ENCODE measurements around the gene EVI5.

EVI5 gene

DNA sequence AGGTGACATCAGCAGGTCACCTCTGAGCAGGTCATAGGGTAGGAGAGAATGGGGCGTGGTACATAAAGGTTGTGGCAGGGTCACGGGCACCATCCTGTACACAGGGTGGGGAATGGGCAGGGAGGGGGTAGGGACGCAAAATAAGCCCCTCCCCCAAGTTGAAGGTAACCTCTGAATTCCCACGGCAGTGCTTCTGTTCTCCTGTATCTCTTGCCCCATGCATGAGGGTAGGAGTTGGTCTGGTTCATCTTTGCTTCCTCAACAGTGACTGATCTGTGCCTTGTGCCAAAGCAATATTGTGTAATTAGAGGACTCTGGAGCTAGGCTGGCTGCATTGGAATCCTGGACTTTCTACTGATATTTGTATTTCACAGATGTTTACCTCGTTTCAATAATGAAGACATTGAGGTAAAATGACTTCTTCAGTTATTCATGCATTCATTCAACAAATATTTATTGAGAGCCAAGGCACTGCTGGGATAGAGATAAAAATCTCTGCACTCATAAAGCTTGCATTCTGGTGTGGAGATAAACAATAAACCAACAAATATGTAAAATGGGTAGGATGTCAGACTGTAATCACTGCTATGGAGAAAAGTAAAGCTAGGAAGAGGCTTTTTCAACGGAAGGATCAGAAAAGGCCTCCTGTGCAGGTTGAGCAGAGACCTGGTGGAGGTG is 279.8 kb downstream of the EVI5 start:
- peak in 1 of 2 experiments; percentile 15 for DNase-seq

DNA sequence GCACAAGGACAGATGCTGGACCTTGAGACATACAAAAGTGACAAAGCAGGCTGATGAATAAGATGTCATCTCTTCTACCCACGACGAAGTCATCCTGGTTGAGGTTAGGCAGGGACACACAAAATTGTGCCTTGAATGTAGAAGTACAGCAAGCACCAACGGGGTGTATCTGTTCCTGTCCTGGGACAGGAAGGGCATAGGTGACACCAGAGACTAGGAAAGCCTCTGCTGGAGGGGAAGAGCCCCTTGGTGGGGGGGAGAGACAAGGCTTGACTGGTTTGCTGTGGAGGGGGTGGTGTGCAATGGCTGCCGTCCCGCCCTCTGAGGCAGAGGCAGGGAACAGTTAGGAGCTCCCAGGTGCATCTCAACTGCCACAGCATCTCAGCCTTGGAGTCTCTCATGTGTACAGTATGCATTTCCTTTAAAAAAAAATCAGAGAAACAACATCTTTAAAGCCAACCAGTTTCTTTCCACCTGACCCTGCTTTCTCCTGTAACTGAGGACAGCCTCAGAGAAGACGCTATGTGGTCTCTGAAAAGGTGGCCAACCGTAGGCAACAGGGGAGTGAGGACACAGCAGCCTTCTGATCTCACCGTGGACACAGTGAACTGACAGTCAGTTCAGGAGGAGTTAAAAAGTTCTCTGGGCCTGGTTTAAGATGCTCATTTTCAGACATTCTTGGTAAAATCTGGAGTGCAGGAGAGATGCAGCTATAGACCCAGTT is 280.5 kb downstream of the EVI5 start:
- DNase-seq, result no peak

DNA sequence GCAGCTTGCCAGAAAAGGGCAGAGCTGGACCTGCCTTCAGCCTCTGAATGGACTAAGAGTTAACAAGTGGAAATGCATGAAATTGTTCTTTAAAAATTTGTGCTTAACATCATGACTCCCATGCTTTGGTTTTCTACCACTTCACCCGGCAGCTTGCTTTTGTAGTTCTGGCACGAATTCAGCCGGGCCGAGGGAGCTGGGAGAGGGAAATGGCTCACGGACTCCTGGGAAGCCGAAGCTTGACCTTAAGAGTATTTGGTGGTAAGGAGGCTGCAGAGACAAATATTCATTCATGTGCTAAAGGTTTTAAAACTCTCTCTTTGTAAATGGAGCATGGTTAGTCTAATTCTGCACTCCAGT is 281.0 kb downstream of the EVI5 start:
- no peak for DNase-seq

DNA sequence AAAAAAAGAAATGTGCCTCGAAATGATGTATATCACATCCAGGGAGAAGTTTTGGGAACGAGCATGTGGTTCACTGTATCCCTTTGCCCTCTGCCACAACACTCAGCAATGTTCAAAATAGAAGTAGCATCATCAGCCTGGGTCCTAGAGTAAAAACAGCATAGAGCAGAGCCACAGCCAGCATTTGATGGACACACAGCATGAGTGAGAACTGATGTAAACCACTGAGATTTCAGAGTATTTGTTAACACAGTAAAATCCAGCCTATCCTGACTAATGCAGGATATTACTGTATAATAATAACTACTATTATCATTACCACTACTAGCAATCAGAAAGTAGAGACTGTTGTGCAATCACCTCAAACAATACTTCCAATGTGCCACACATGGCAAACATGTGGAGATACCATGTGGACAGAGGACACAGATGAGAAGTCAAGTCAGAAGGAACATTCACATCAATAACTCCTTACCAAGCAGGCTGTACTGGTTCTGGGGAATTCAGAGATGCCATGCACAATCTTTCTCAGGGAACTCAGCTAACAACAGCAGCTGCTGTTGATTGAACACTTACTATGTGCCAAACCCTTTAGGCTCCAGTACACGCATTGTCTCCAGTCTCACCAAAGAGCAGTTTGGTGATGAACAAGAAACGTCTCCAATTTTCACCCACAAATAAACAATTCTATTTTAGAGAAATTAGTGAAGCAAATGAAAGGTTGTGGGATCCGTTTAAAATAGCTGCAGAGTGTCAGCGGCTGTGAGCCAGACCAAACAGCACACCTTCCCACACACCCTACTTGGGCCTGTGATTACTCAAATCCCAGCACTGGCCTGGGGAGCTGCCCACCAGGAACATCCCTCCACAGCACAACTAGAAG is 281.6 kb downstream of the EVI5 start:
- DNase-seq, result no peak

DNA sequence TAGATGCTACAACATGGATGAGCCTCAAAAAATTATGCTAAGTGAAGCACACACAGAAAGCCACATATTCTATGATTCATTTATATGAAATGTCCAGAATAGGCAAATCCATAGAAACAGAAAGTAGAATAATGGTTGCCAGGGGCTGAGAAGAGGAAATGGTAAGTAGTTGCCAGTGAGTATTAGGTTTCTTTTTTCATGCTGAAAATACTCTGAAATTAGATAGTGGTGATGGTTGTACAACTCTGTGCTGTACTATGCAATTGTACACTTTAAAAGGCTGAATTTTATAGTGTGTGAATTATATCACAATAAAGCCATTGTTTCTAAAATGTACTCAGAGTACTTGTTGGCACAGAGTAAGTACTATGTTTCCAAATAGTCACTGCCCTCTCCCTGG is 282.7 kb downstream of the EVI5 start:
- DNase-seq, result no peak

DNA sequence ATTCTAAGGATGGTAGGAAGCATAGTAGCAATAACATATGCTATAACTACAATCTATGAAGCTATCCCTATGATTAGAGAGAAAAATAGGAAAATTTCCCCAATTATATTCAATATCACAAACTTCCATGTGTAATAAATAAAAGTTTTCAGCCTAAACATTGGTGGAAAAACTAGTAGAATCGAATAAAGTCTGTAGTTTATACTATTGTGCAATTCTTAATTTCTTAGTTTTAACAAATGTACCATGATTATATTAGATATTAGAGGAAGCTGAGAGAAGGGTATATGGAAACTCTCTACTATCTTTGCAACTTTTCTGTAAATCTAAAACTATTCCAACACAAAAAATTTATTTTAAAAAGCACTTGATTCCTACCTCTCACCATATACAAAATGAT is 284.4 kb downstream of the EVI5 start:
- no peak for DNase-seq

DNA sequence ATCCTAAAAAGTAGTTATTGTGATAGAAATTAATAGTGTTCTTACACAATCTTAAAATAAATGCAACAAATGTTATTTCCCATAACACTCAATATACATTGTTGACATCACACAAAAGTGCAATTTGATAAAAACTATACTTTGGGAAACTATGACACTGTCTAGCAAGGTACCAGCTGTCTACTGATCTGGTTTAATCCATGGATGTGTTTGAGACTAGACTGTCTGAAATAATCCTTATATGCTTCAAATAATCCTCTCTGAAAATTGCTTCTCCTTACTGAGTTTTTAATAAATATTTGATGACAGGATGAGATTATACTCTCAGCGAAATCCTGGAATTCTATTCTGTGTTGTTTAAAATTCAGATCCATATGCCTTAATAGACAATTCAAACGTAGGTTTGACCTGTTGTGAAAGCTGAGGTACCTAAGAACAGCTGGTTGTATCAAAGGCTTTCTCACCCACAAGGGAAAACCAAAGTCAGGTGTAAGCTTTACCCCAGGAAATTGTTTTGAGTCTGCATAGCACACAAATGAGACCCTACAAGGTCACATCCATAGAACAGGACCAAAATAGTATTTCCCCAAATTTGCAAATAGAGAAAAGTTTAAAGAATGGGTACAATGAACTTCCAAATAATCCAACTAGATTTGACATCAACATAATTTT is 289.4 kb downstream of the EVI5 start:
- DNase-seq, result no peak

DNA sequence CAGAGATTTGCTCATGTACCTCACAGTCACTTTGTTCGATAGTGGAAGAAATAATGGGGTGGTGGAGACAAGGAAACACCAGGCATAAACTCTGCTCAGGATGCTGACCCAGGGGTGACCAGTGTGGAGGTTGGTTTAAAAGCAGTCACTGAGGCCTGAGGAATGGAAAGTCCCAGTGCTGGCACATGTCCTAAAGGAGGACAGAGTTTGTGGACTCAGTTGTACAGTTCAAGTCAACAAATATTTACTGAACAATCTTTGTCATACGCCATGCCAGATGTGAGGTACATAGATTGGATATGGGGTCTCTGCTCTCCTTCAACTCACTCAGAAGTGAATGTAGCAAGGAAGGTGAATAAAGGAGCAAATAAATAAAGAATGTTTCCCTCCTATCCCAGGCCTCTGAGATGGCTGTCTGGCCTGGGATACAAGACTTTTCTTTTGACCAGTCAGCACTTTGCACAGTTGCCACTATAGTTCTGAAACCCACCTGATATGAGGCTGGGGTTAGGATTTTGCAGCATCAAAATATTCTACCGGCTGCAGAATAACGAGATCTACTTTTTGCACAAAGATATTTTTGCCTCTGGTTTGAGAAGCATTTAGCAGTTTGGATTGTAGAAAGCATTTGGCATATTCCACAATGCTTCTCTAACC is 290.3 kb downstream of the EVI5 start:
- DNase-seq, result no peak

DNA sequence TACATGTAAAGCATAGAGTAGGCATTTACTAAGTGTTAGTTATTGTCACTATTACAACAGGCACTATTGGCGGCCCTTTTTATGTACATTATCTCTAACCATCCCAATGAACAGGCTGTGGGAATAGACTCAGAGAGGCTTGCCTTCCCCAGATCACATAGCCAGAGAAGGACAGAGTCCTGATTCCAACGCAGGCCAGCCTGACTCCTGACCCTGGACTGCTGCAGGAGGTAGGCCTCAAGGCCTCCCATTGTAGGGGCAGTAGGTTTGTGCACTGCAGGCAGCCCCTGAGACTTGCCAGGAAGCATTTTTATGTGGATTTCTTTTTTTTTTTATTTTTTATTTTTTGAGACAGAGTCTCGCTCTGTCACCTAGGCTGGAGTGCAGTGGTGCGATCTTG is 291.8 kb downstream of the EVI5 start:
- no peak for DNase-seq

DNA sequence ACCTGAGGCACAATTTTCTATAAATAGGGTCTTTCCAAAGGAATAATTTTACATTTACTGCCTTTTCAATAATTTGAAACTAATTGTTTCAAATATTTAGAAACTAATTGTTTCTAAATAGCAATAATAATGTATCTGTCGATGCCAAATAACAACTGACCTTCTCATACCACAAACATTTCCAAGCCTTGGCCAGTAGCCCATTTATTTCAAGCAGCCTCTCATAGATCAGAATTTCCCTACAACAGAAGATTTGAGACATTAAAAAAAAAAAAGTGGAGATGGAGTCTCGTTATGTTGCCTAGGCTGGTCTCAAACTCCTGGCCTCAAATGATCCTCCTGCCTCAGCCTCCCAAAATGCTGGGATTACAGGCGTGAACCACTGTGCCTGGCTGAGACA is 296.1 kb downstream of the EVI5 start:
- no peak for DNase-seq

DNA sequence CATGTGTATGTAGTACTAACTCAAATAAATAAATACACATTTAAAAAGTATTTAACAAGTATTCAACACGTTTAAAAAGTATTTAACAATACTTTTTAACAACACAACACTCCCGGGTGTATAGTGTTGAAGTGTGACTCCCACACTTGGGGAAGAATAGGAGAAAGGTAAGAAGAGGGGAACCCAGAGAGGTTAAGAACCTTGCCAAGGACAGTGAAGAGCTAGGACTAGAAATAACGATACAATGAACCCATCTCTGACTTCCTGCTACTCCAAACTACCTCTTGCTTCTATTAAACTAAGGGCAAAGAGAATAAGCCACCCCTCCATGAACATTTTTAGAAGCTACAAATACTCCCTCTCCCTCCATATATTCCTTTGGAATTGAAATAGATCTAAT is 296.5 kb downstream of the EVI5 start:
- peak in 1 of 2 experiments; percentile 32 for DNase-seq

DNA sequence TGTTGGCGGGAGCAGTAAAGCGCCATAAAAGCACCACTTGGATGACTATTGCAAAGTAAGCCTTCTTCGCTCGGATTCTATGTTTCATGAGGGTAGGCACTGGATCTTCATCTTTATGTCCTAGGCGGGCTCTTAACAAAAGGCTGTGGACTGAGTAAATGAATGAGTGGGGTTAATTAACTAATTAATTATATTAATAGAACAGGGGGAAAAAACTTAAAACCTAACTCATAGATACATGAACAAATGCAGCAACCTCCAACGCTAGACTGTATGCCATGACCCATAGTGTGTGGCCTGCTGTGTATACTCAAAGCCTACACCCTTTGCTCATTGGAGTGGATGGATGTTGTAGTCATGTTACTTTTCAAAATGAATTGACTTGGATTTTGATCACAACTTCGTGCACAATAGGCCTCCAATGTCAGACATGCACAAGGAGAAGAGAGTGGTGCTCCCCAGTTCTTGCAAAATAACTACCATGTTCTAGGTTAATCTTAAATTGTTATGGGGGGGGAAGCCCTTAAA is 297.8 kb downstream of the EVI5 start:
- DNase-seq, result peak in 1 of 2 experiments; percentile 32

DNA sequence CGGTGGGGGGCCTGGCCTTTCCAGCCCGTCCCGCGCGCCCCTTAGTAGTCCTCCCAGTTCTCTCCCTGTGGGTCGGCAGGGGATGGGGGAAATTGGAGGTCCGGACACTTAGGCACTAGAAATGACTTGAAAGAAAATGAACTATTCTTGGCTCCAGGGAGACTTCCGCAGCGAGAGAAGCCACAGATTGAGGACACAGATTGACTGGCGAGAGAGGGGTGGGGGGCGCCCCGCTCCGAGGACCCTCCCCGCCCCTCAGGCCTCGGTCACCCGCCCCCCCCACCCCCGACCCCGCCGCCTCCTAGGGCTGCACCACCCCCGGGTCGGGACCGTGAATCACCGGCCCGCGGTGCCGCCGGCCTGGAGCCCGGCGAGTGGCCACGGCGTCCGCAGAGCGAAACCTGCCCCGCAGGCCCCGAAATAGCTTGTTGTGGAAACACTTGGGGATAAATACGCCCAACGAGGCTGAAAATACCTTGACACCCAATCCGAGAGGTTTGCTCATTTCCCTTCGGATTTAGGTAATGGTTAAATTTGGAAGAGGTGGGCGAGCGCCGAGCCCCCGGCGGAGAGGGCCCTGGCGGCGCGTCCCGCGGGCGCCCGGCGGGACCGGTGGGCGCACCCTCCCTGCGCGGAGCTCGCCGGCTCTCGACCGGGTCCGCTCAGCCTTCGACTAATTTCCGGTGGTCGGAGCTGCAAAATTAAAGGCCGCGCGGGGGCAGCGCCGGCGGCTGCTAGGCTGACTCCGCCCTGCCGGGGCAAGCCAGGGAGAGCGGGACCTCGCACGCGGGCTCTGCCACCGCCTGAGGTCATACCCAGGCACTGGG is 298.4 kb downstream of the EVI5 start, which contains the start of gene GFI1:
Gene GFI1, minus strand, starts transcription at position 675 of the 827 bp plus-strand sequence. CDS start 3,438 bp downstream, outside the sequence.
- DNase-seq, result peak; percentile 48 to 57

DNA sequence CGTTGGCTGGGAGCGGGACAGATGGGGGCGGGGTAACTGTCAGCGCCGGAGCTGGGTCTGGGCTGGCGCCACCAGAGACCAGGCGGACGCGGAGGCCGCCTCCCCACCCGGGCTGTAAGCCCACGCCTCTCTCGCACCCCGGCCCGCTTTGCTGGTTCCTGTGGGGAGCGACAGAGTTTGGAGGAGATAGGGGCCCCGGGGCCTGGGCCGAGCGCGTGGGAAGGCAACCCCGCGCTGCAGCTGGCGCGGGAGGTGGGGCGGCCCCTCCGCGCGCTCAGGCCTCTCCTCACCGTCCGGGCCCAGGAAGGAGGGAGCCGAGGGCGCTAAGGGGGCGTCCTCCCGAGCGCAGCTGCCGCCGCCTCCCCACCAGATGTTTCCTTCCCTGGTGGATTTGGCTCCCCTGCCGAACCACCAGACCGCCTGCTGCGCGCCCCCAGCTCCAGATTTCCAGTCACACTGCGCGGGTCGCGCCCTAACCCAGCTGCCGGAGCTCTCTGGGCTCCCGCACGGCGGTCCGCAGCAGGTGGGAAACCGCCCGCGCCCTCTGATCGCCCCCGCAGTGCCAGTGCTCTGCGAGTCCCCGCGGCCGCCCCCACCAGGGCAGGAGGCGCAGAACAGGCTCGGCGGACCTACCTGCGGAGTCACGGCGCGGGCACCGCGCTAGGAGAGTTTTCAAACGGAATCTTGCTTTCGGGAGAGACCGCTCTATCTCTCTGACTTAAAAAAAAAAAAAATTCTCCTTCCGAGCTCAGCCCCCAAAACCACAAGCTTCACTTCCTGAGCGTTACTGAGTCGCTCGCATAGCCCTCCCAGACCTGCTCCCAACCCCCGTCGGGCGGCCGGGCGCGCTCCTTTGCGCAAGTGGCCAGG is 299.3 kb downstream of the EVI5 start:
- DNase-seq, result peak; percentile 85 to 87

DNA sequence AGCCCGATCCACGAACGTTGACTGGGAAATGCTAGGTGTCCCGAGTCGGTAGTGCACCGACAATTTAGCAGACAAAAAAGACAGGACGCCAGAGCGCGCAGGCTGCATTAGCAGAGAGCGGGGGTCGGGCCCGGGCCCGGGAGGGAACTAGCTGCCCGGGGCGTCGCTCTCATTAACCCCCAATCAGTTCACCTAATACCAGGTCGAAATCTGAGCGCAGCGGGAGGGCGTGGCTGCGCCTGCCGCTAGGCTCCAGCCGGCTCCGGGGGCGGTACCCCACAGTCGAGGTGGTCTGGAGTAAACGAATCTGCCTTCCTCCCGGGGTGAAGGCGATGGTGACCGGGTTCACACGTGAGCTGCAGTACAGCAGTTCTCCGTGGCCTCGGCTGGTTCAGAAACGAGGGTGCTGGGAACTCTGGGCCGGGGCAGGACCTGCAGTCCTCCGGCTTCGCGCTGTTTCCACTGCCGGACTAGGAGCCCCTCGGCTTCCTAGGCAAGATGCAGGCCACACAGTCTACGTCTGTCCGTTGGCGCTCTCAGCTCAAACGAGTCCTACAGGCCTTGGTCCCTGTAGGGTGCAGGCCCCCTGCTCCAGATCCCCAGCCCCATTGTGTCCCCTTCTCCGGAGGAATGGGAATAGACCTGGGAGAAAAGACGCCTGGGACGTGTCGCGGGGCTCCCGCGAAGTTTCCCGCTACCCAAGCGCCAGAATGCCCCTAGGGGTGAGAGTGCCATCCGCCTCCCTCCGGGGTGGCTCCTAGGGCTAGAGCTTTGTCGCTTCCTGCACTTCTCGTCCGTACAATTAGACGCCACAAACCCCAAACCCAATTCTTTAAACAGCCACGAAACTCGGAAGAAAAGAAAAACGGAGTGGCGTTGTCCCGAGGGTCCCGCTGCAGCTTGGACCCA is 300.2 kb downstream of the EVI5 start:
- peak in 1 of 2 experiments; percentile 36 for DNase-seq

DNA sequence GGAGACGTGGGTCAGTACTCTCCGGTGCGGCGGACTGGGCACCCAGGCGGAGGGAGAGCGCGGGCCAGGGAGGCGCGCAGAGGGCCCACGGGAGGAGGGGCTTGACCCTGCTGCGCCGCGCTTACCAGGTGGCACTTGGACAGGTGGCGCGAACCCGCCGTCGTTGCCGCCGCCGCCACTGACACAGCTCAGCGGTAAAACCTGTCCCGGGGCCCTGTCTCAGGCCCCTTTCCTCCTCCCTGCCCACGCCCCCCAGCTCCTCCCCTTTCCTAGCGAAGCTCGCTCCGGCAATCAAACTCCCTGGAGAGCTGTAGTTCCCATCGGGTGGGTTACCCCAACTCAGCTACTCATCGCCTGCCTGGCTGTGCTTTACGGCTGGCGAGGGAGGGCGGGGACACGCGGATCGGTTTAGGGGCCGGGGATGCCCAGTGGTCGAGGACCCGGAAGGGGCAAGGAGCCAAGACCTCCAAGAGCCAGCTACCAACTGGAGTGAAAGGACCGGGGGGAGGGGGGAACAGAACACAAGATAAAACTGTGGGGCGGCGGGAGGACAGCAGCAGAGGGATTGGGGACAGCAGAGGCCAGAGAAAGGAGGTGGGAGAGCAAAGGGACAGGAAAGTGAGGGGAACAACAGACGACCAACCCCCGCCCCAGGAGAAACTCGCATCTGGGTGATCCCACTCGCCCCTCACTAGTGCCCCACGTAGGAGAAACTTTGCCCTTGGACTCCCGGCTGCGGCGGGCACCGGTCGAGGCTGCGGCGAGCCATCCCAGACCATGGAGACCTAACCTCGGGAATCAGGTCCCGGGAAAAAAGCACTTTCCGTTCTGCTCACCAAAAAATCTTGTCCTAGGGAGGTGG is 301.1 kb downstream of the EVI5 start:
- DNase-seq, result peak; percentile 85 to 89

DNA sequence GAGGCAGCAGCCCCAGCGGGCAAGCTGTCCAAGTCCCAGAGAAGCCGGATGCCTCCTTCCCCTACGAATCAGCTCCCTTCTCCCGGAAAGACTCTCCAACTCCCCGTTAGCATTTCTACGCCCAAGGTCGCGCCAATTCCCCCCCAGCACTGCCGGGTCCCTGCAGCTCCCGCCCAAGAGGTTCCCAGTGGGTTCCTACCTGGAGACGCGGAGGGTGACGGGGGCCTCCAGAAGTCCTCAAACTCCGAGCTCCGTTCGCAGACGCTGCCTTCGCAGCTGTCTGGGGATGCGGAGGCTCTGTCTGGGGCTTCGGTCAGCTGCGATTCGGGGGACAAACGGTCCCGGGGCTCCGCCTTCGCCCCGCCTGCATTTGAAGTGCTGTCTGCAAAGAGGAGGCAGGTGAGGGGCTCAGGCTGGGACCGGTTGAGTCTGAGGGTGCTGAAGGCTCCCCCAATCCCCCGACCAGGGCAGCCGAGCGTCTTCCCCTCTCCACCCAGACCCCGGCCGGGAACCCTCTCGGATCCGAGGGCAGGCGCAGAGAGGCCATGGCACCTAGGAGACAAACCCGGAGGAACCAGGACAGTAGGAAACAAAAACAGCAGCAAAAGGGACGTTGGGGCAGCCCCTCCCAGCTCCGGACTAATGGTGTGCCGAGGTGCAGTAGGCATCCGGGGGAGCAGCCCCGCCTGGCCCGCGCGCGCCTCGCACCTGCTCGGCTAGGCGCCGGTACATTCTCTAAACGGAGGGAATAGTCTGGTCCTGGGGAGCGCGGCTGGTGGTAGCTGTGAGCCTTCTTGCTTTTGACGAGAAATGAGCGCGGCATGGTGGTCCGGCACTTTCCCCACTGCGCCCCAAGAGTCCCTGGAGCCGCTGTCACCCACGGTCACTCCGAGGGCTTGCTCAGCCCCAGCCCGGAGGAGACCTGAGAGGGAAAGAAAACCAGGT is 302.0 kb downstream of the EVI5 start:
- no peak for DNase-seq
